ENCODE measurements around the gene BFAR. TPM values are rescaled to one million over a fixed set of nuclear protein-coding genes. Genes with fewer than 3 reads are reported as not detected.
A peak's percentile ranks its signal among the peaks of the same experiment; 100 is the strongest.

BFAR gene
- total and polyA plus RNA-seq, 10 of the 15 experiments (the other 5 are each of a cell fraction or from before 2014, with no cell fraction given) = 34.6 to 62.0 (median 43.4) TPM

DNA sequence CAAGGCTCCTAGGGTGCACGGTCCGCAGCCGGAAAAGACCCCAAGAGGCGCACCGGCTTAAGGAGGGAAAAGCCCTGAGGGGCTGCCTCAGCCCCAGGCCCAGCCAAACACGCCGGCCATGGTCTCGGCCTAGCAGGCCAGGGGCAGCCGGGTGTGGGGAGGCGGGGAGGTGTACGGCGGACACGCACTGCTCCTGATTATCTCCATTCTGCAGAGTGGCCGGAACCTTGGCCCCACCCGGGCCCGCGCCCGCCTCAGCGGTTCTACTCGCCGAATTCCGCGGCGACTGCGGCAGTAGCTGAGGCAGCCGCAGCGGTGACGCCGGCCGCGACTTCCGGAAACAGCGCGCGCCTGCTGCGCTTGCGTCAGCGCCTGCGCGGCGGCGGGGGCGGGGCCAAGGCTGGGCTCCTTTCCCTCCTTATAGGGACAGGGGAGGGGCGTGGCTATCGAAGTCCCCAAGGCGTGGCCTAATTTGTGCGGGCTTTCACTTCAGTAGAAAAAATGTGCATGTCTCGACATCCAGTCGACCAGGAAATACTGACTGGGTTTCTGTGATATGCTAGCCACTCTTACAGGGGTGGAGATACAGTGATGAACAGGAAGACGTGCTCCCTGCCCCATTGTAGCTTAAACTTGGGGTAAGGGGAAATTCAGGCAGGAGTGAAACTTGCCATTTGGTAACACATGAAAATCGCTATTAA, 2.7 kb upstream of the BFAR start, which contains the start of gene PARN (continued):
- TF ChIP-seq MEF2A (IDR thresholded peaks at IDR 0.05; ENCODE audit: insufficient read depth, low read depth, low read length) (0 out of 2 replicates have a peak, but pooled peaks have one; percentile 50), SIN3A (IDR thresholded peaks at IDR 0.05; ENCODE audit: low read depth, low read length) (peak; percentile 65; the same call in 1 of the 2 replicates), GATAD2B (conservative IDR thresholded peaks at IDR 0.05; ENCODE audit: low read depth) (peak; percentile 76), RELA (IDR thresholded peaks at IDR 0.05; ENCODE audit: borderline replicate concordance, partially characterized antibody) (no peak), NRF1 (conservative IDR thresholded peaks at IDR 0.05; ENCODE audit: low read depth, low read length) (peak; percentile 89), SRF (IDR thresholded peaks at IDR 0.05; ENCODE audit: low read depth in 2 of 2, low read length in 2 of 2) (peak; percentile 84 to 92), SP1 (IDR thresholded peaks at IDR 0.05; ENCODE audit: low read depth, low read length) (peak; percentile 50), FOS (IDR thresholded peaks at IDR 0.05; ENCODE audit: borderline replicate concordance, extremely low read depth, insufficient read length) (no peak), NR2F1 (conservative IDR thresholded peaks at IDR 0.05) (0 out of 2 replicates have a peak, but pooled peaks have one; percentile 13), EGR1 (IDR thresholded peaks at IDR 0.05; ENCODE audit: borderline replicate concordance in 1 of 2, low read depth in 2 of 2, low read length in 2 of 2) (peak; percentile 12 to 52; a peak in 2 of 3 replicates), CBX3 (IDR thresholded peaks at IDR 0.05; ENCODE audit: borderline replicate concordance, low read depth) (no peak), NFYA (IDR thresholded peaks at IDR 0.05; ENCODE audit: borderline replicate concordance, low read depth, low read length) (no peak)
- TF ChIP-seq, protein P1, sequence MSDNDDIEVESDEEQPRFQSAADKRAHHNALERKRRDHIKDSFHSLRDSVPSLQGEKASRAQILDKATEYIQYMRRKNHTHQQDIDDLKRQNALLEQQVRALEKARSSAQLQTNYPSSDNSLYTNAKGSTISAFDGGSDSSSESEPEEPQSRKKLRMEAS (IDR thresholded peaks at IDR 0.05; ENCODE audit: low read depth, low read length) = peak; percentile 21; the same call in 1 of the 2 replicates
- TF ChIP-seq, protein P2, sequence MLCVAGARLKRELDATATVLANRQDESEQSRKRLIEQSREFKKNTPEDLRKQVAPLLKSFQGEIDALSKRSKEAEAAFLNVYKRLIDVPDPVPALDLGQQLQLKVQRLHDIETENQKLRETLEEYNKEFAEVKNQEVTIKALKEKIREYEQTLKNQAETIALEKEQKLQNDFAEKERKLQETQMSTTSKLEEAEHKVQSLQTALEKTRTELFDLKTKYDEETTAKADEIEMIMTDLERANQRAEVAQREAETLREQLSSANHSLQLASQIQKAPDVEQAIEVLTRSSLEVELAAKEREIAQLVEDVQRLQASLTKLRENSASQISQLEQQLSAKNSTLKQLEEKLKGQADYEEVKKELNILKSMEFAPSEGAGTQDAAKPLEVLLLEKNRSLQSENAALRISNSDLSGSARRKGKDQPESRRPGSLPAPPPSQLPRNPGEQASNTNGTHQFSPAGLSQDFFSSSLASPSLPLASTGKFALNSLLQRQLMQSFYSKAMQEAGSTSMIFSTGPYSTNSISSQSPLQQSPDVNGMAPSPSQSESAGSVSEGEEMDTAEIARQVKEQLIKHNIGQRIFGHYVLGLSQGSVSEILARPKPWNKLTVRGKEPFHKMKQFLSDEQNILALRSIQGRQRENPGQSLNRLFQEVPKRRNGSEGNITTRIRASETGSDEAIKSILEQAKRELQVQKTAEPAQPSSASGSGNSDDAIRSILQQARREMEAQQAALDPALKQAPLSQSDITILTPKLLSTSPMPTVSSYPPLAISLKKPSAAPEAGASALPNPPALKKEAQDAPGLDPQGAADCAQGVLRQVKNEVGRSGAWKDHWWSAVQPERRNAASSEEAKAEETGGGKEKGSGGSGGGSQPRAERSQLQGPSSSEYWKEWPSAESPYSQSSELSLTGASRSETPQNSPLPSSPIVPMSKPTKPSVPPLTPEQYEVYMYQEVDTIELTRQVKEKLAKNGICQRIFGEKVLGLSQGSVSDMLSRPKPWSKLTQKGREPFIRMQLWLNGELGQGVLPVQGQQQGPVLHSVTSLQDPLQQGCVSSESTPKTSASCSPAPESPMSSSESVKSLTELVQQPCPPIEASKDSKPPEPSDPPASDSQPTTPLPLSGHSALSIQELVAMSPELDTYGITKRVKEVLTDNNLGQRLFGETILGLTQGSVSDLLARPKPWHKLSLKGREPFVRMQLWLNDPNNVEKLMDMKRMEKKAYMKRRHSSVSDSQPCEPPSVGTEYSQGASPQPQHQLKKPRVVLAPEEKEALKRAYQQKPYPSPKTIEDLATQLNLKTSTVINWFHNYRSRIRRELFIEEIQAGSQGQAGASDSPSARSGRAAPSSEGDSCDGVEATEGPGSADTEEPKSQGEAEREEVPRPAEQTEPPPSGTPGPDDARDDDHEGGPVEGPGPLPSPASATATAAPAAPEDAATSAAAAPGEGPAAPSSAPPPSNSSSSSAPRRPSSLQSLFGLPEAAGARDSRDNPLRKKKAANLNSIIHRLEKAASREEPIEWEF (IDR thresholded peaks at IDR 0.05; ENCODE audit: insufficient replicate concordance, low read depth, low read length) = no peak
- TF ChIP-seq, protein P3, sequence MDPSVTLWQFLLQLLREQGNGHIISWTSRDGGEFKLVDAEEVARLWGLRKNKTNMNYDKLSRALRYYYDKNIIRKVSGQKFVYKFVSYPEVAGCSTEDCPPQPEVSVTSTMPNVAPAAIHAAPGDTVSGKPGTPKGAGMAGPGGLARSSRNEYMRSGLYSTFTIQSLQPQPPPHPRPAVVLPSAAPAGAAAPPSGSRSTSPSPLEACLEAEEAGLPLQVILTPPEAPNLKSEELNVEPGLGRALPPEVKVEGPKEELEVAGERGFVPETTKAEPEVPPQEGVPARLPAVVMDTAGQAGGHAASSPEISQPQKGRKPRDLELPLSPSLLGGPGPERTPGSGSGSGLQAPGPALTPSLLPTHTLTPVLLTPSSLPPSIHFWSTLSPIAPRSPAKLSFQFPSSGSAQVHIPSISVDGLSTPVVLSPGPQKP (IDR thresholded peaks at IDR 0.05; ENCODE audit: low read depth, low read length) = peak; percentile 66; the same call in 1 of the 2 replicates
- TF ChIP-seq, protein P4, sequence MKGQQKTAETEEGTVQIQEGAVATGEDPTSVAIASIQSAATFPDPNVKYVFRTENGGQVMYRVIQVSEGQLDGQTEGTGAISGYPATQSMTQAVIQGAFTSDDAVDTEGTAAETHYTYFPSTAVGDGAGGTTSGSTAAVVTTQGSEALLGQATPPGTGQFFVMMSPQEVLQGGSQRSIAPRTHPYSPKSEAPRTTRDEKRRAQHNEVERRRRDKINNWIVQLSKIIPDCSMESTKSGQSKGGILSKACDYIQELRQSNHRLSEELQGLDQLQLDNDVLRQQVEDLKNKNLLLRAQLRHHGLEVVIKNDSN (IDR thresholded peaks at IDR 0.05; ENCODE audit: borderline replicate concordance, extremely low read length, insufficient read depth, low read depth, low read length) = no peak
- TF ChIP-seq, protein P5, sequence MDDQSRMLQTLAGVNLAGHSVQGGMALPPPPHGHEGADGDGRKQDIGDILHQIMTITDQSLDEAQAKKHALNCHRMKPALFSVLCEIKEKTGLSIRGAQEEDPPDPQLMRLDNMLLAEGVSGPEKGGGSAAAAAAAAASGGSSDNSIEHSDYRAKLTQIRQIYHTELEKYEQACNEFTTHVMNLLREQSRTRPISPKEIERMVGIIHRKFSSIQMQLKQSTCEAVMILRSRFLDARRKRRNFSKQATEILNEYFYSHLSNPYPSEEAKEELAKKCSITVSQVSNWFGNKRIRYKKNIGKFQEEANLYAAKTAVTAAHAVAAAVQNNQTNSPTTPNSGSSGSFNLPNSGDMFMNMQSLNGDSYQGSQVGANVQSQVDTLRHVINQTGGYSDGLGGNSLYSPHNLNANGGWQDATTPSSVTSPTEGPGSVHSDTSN (IDR thresholded peaks at IDR 0.05; ENCODE audit: insufficient replicate concordance, low read depth, low read length) = no peak
- TF ChIP-seq, protein P6, sequence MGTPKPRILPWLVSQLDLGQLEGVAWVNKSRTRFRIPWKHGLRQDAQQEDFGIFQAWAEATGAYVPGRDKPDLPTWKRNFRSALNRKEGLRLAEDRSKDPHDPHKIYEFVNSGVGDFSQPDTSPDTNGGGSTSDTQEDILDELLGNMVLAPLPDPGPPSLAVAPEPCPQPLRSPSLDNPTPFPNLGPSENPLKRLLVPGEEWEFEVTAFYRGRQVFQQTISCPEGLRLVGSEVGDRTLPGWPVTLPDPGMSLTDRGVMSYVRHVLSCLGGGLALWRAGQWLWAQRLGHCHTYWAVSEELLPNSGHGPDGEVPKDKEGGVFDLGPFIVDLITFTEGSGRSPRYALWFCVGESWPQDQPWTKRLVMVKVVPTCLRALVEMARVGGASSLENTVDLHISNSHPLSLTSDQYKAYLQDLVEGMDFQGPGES (IDR thresholded peaks at IDR 0.05) = peak; percentile 7; the same call in 1 of the 2 replicates

Measured in GM12878 (cell line).